ENCODE results near the gene PEX16.

DNA sequence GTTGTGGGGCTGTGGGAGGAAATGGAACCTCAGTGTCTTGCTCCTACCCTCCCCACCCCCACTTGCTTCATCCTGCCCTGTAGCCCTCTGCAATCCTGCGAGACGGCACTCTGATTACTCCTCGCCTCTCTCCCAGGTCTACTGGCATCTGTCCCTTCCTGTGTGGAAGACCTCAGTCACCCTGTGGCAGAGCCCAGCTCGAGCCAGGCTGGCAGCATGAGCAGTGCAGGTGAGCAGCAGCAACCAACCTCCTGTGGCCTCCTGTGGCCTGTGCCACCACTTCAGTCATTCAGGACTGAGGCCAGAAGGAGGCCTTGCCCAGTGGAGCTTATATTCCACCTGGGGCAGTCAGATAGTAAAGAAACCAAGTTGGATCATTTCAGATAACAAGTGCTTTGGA is 47.0 kb downstream of the PEX16 start:
- no peak for TF ChIP-seq TAF1 (IDR thresholded peaks at IDR 0.05; ENCODE audit: low read depth, low read length)
- TF ChIP-seq POLR2AphosphoS5 (IDR thresholded peaks at IDR 0.05; ENCODE audit: low read depth, low read length): no peak
- TF ChIP-seq POLR2A (IDR thresholded peaks at IDR 0.05; ENCODE audit: low read depth, low read length): no peak
- TF ChIP-seq PAX5 (IDR thresholded peaks at IDR 0.05; ENCODE audit: insufficient read depth, low read length, severe bottlenecking): no peak
